Measurements from ENCODE around the gene PNLIPRP1. TPM values are rescaled to one million over a fixed set of nuclear protein-coding genes. Genes with fewer than 3 reads are reported as not detected.

PNLIPRP1 gene
- polyA plus RNA-seq, 3 donors, result 0.04 TPM; not detected in 2

DNA sequence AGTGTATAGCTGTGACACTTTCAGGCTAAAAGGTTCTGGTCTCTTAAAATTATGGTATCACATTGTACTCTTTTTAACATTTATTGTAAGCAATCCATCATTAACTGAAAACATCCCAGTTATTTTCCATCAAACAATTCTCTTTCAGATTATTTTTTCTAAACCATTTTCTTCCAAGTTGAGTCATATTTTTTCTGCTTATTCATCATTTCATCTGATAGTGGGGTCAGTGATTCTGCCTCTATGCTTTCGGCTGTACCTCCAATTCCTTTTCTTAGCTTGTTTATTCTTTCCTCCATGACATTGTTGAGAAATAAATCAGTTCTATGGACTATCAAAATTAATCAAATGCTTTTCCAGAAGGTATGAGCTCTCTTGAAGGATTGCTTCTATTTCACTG lies 45.6 kb upstream of the PNLIPRP1 start:
- no peaks in the 10 kb centered on the region for H3K36me3 ChIP-seq (replicated peaks in 1 of 2; ENCODE audit: control insufficient read depth in 1 of 2, insufficient read depth in 2 of 2, low read length in 2 of 2)
- intact Hi-C loops (cut with micrococcal nuclease), result no loop called here
- TF ChIP-seq, protein P1, sequence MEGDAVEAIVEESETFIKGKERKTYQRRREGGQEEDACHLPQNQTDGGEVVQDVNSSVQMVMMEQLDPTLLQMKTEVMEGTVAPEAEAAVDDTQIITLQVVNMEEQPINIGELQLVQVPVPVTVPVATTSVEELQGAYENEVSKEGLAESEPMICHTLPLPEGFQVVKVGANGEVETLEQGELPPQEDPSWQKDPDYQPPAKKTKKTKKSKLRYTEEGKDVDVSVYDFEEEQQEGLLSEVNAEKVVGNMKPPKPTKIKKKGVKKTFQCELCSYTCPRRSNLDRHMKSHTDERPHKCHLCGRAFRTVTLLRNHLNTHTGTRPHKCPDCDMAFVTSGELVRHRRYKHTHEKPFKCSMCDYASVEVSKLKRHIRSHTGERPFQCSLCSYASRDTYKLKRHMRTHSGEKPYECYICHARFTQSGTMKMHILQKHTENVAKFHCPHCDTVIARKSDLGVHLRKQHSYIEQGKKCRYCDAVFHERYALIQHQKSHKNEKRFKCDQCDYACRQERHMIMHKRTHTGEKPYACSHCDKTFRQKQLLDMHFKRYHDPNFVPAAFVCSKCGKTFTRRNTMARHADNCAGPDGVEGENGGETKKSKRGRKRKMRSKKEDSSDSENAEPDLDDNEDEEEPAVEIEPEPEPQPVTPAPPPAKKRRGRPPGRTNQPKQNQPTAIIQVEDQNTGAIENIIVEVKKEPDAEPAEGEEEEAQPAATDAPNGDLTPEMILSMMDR (IDR thresholded peaks at IDR 0.05), result no peak

DNA sequence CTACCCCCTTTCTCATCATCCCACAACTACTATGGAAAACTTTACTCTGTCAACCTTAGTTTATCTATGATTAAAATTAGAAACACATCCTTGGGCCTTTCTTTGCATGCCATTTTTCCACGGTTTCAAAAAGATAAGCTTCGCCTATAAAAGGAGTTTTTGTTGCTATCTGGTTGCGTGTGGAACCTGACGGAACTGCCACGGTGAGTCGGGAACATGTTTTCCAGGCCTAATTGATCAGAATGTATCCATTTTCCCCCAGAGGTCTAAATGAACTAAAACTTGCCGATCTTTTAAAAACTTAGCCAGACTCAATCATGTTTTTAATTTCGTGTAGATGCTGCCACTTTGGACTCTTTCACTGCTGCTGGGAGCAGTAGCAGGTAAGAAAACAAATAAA lies 45.0 kb upstream of the PNLIPRP1 start, which contains the start of gene PNLIP:
Gene PNLIP (plus strand): TSS at position 176 of the 400 bp plus-strand sequence. CDS start 162 bp downstream, at position 338.
- Histone ChIP-seq H4K20me1 (ENCODE audit: insufficient read depth, low read length) (no peaks in the 10 kb centered on the region), H3K9ac (ENCODE audit: insufficient read depth, low read length, poor library complexity, severe bottlenecking) (no peak within 1 kb of the TSS), H3K4me3 (replicated peaks in 1 of 3; ENCODE audit: low read depth in 2 of 3, low read length in 3 of 3) (no peak within 1 kb of the TSS), H3K36me3 (replicated peaks in 1 of 2; ENCODE audit: control insufficient read depth in 1 of 2, insufficient read depth in 2 of 2, low read length in 2 of 2) (no peaks in the 10 kb centered on the region), H2AFZ (ENCODE audit: insufficient read depth, low read depth, low read length, poor library complexity, severe bottlenecking) (no peak within 1 kb of the TSS), H3K79me2 (ENCODE audit: insufficient read depth, low read length) (no peaks in the 10 kb centered on the region), H3K4me1 (ENCODE audit: control insufficient read depth in 1 of 2, insufficient read depth in 2 of 2, low read length in 2 of 2) (no peaks in the 10 kb centered on the region), H3K9me3 (replicated peaks in 1 of 2; ENCODE audit: control insufficient read depth in 1 of 2, insufficient read depth in 1 of 2, low read length in 2 of 2) (no peaks in the 10 kb centered on the region), H3K27me3 (ENCODE audit: control insufficient read depth in 2 of 2, insufficient read depth in 2 of 2, low read length in 2 of 2) (no peaks in the 10 kb centered on the region), H3K27ac (ENCODE audit: low read depth in 1 of 2, low read length in 2 of 2) (no peak within 1 kb of the TSS), H3K4me2 (replicated peaks; ENCODE audit: extremely low read depth, low read length, poor library complexity, severe bottlenecking) (no peak within 1 kb of the TSS)
- no peaks in the 10 kb centered on the region for H3K4me1 Mint-ChIP-seq
- H3K36me3 Mint-ChIP-seq, result no peaks in the 10 kb centered on the region
- H3K9me3 Mint-ChIP-seq, result peaks cover 0 to 5% (median 0%) of the 10 kb centered on the region in 7 donors
- intact Hi-C loops (cut with micrococcal nuclease), result no loop called here
- H3K4me3 Mint-ChIP-seq, result no peak within 1 kb of the TSS
- no peak within 1 kb of the TSS for H3K27ac Mint-ChIP-seq
- DNase-seq, result no peak
- 89% methylated on average over 3 of the region's 8 CpGs for WGBS (ENCODE audit: insufficient coverage)
- H3K27me3 Mint-ChIP-seq (ENCODE audit: low read depth in 3 of 3), result peaks cover 0 to 2% (median 0%) of the 10 kb centered on the region in 3 donors
- TF ChIP-seq, protein P1 (IDR thresholded peaks at IDR 0.05), result no peak

More for the DNA sequence above, 45.6 kb upstream of the PNLIPRP1 start:
- Histone ChIP-seq H3K9ac (ENCODE audit: insufficient read depth, low read length, poor library complexity, severe bottlenecking) (no peak overlapping the region), H3K9me3 (replicated peaks in 1 of 2; ENCODE audit: control insufficient read depth in 1 of 2, insufficient read depth in 1 of 2, low read length in 2 of 2) (no peaks in the 10 kb centered on the region), H4K20me1 (ENCODE audit: insufficient read depth, low read length) (no peaks in the 10 kb centered on the region), H3K4me1 (ENCODE audit: control insufficient read depth in 1 of 2, insufficient read depth in 2 of 2, low read length in 2 of 2) (no peaks in the 10 kb centered on the region), H3K27ac (ENCODE audit: low read depth in 1 of 2, low read length in 2 of 2) (no peak overlapping the region), H3K27me3 (ENCODE audit: control insufficient read depth in 2 of 2, insufficient read depth in 2 of 2, low read length in 2 of 2) (no peaks in the 10 kb centered on the region), H3K4me2 (replicated peaks; ENCODE audit: extremely low read depth, low read length, poor library complexity, severe bottlenecking) (no peak overlapping the region), H2AFZ (ENCODE audit: insufficient read depth, low read depth, low read length, poor library complexity, severe bottlenecking) (no peak overlapping the region), H3K79me2 (ENCODE audit: insufficient read depth, low read length) (no peaks in the 10 kb centered on the region), H3K4me3 (replicated peaks in 1 of 3; ENCODE audit: low read depth in 2 of 3, low read length in 3 of 3) (no peak overlapping the region)
- no peak overlapping the region for H3K27ac Mint-ChIP-seq
- H3K36me3 Mint-ChIP-seq, result no peaks in the 10 kb centered on the region
- peaks cover 0 to 2% (median 0%) of the 10 kb centered on the region in 3 donors for H3K27me3 Mint-ChIP-seq (ENCODE audit: low read depth in 3 of 3)
- no CpG with 5 or more reads among the region's 1 CpG for WGBS (ENCODE audit: insufficient coverage)
- H3K9me3 Mint-ChIP-seq, result peaks cover 0 to 4% (median 1%) of the 10 kb centered on the region in 7 donors
- H3K4me3 Mint-ChIP-seq, result no peak overlapping the region
- no peaks in the 10 kb centered on the region for H3K4me1 Mint-ChIP-seq
- no peak for DNase-seq
